ENCODE data around the gene EIF4G3.

- TF ChIP-seq CTCF (IDR thresholded peaks at IDR 0.05; ENCODE audit: insufficient read depth, low read length, poor library complexity, severe bottlenecking) = no peak
- TF ChIP-seq EZH2phosphoT487 (conservative IDR thresholded peaks at IDR 0.05; ENCODE audit: low read length) = no peak
These were observed 107.8 kb downstream of the EIF4G3 start for GRCh38 chr1:21068937-21069336.
